Measurements from ENCODE around the gene SLC4A3.

GRCh38 chr2:219596954-219597551 is 30.4 kb upstream of the SLC4A3 start:
- TF ChIP-seq CTCF (conservative IDR thresholded peaks at IDR 0.05; ENCODE audit: low read depth, low read length) (no peak), EZH2 (IDR thresholded peaks at IDR 0.05; ENCODE audit: borderline replicate concordance, low read depth, low read length, poor library complexity, severe bottlenecking) (no peak)
